Prostate gland (tissue), 2 donors: ENCODE data around the gene FNDC8.

Experiments
- CTCF ChIP-seq, 4 experiments: fragments of 200-600 bp in 2 of 4; fragments of 450-650 bp in 2 of 4; sonication (generic) in 2 of 4; IDR thresholded peaks; 1 replicate in 3 of 4; 2 replicates in 1 of 4; pipeline ENCODE4 v1.5.1; 2016 to 2019; ENCODE audit warnings: antibody characterized with exemption in 4 of 4, mild to moderate bottlenecking in 2 of 4, moderate library complexity in 2 of 4
- POLR2A ChIP-seq: fragments of 450-650 bp; IDR thresholded peaks from one replicate; pipeline ENCODE4 v1.6.1; 2016; ENCODE audit warnings: antibody characterized with exemption, mild to moderate bottlenecking
- POLR2AphosphoS5 ChIP-seq: sonication (generic); formaldehyde crosslinking; IDR thresholded peaks from one replicate; pipeline ENCODE4 v1.6.1; 2017; ENCODE audit warnings: antibody characterized with exemption

GRCh38 chr17:35160354-35161201 lies 39.2 kb downstream of the FNDC8 start:
- TF ChIP-seq POLR2A (no peak), CTCF (IDR thresholded peaks at IDR 0.05) (no peak), POLR2AphosphoS5 (no peak)
